PC-9 (cell line): Measurements from ENCODE around the gene MTFMT. TPM values are rescaled to one million over a fixed set of nuclear protein-coding genes. Genes with fewer than 3 reads are reported as not detected.

Experiments used
- BruUV-seq: library from RNA; stranded (reverse); fragments of 400-500 nt; replicated peaks from 2 replicates; lab custom pipeline; 2021; lab: Mats Ljungman, UMichigan
- CTCF ChIA-PET: fragments of 300-600 bp; sonication (Branson Sonifier 250); formaldehyde crosslinking; loops from one replicate; lab custom pipeline; 2022; ENCODE audit warnings: antibody characterized with exemption; lab: Charles Lee
- POLR2A ChIA-PET: fragments of 300-600 bp; sonication (Branson Sonifier 250); formaldehyde crosslinking; loops from one replicate; lab custom pipeline; 2022; ENCODE audit warnings: antibody characterized with exemption; ENCODE audit not compliant: unreplicated experiment; lab: Charles Lee
- DNase-seq, 2 experiments: peaks; one replicate each; pipeline versions ENCODE4 v3.0.0 to v3.0.0-alpha.2; 2015 to 2022; ENCODE audit warnings: mixed read lengths in 1 of 2
- H2AFZ ChIP-seq: fragments of 200-600 bp; sonication (generic); 2 replicates; pipeline ENCODE4 v1.8.1; 2017; ENCODE audit warnings: antibody characterized with exemption
- H3F3A ChIP-seq: fragments of 200-600 bp; sonication (generic); 2 replicates; pipeline ENCODE4 v1.8.1; 2017; ENCODE audit warnings: antibody characterized with exemption, mild to moderate bottlenecking, low read depth; ENCODE audit not compliant: insufficient read depth
- H3K27ac ChIP-seq: fragments of 200-600 bp; sonication (generic); 2 replicates; pipeline ENCODE4 v1.6.1; 2016; ENCODE audit warnings: mixed run types
- H3K27me3 ChIP-seq: fragments of 200-600 bp; sonication (generic); 2 replicates; pipeline ENCODE4 v1.6.1; 2016; ENCODE audit warnings: low read depth, mixed run types; ENCODE audit not compliant: insufficient read depth
- H3K36me3 ChIP-seq: fragments of 200-600 bp; sonication (generic); 2 replicates; pipeline ENCODE4 v1.6.1; 2016; ENCODE audit warnings: low read depth, mixed run types
- H3K4me1 ChIP-seq: fragments of 200-600 bp; sonication (generic); replicated peaks from 2 replicates; pipeline ENCODE4 v1.6.1; 2016; ENCODE audit warnings: mixed run types; ENCODE audit not compliant: insufficient read depth
- H3K4me2 ChIP-seq: fragments of 200-600 bp; sonication (generic); 2 replicates; pipeline ENCODE4 v1.6.1; 2017; ENCODE audit warnings: mixed run types
- H3K4me3 ChIP-seq: fragments of 200-600 bp; sonication (generic); 2 replicates; pipeline ENCODE4 v1.6.1; 2016; ENCODE audit warnings: mixed run types
- H3K79me2 ChIP-seq: fragments of 200-600 bp; sonication (generic); 2 replicates; pipeline ENCODE4 v1.6.1; 2017; ENCODE audit warnings: low read depth, mixed run types
- H3K9me2 ChIP-seq: fragments of 200-600 bp; sonication (generic); 2 replicates; pipeline ENCODE4 v1.8.1; 2017; ENCODE audit warnings: mild to moderate bottlenecking; ENCODE audit not compliant: insufficient read depth
- H3K9me3 ChIP-seq: fragments of 200-600 bp; sonication (generic); 2 replicates; pipeline ENCODE4 v1.8.1; 2016; ENCODE audit warnings: low read depth; ENCODE audit not compliant: insufficient read depth
- H4K20me1 ChIP-seq: fragments of 200-600 bp; sonication (generic); 2 replicates; pipeline ENCODE4 v1.8.1; 2017; ENCODE audit not compliant: insufficient read depth
- CTCF ChIP-seq: fragments of 200-600 bp; sonication (generic); conservative IDR thresholded peaks from 2 replicates; pipeline ENCODE4 v1.6.1; 2017; ENCODE audit warnings: mixed run types, antibody characterized with exemption, mild to moderate bottlenecking, moderate library complexity
- EZH2 ChIP-seq: fragments of 200-600 bp; sonication (generic); IDR thresholded peaks from 2 replicates; pipeline ENCODE4 v1.8.0; 2017; ENCODE audit warnings: antibody characterized with exemption, low read depth
- intact Hi-C: fragments of 100-400 bp; cut with micrococcal nuclease; formaldehyde crosslinking; loops from one replicate; pipeline ENCODE4 v1.10.0; 2022; ENCODE audit not compliant: unreplicated experiment
- total RNA-seq: library from RNA; stranded (reverse); gene quantifications from 2 replicates; pipeline ENCODE4 v1.2.3, GENCODE V29; 2021

MTFMT gene
- total RNA-seq, 1 experiment from 2014 or later, result 16.0 TPM

DNA sequence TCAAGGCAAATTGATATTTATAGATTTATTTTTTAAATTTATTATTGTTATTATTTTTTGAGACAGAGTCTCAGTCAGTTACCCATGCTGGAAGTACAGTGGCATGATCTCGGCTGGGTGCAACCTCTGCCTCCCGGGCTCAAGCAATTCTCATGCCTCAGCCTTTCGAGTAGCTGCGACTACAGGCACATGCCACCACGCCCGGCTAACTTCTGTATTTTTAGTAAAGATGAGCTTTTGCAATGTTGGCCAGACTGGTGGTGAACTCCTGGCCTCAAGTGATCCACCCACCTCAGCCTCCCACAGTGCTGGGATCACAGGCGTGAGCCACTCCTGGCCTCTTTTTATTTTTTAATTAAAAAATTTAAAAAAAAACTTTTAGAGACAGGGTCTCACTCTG lies 58.7 kb downstream of the MTFMT start:
- TF ChIP-seq EZH2 (no peak), CTCF (no peak)

DNA sequence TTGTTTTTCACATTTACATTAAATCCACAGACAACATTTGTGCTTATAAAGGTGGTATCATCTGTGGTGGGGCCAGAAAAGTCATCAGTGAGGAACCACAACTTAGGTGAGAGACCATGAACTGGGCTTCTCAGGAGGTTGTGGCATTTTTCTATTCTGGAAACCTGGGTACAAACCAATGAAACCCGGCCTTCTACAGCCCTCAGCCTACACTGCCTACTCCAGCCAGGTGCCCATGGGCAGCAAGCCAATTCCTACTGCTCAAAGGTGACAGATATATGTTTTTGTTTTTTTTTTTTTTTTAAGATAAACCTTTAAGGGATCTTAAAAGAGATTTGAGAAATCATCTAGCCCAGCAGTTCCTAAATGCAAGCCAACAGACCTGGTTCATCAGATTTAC lies 60.0 kb downstream of the MTFMT start:
- Histone ChIP-seq H3K27me3 (no peaks in the 10 kb centered on the region), H3K4me2 (no peak overlapping the region), H2AFZ (no peak overlapping the region), H3K4me1 (no peaks in the 10 kb centered on the region), H3K36me3 (peaks cover 5% of the 10 kb centered on the region; the same call in 1 of the 2 replicates), H3F3A (no peaks in the 10 kb centered on the region), H3K9me2 (no peaks in the 10 kb centered on the region), H3K4me3 (no peak overlapping the region), H4K20me1 (no peaks in the 10 kb centered on the region), H3K79me2 (no peaks in the 10 kb centered on the region), H3K27ac (no peak overlapping the region), H3K9me3 (no peaks in the 10 kb centered on the region)
- BruUV-seq, result no TSS peak
- ChIA-PET CTCF (no interaction called here), POLR2A (no interaction called here)
- TF ChIP-seq CTCF (no peak), EZH2 (no peak)
- intact Hi-C loops, result no loop called here
- DNase-seq, result no peak

More for the DNA sequence above, 58.7 kb downstream of the MTFMT start:
- DNase-seq, result no peak
- intact Hi-C loops, result no loop called here
- H2AFZ ChIP-seq, result no peak overlapping the region
- no peaks in the 10 kb centered on the region for H4K20me1 ChIP-seq
- BruUV-seq, result no TSS peak
- H3K36me3 ChIP-seq, result no peaks in the 10 kb centered on the region
- H3K9me2 ChIP-seq, result no peaks in the 10 kb centered on the region
- no peak overlapping the region for H3K27ac ChIP-seq
- no peak overlapping the region for H3K4me3 ChIP-seq
- no peaks in the 10 kb centered on the region for H3K79me2 ChIP-seq
- H3K4me1 ChIP-seq, result no peaks in the 10 kb centered on the region
- H3F3A ChIP-seq, result no peaks in the 10 kb centered on the region
- no peaks in the 10 kb centered on the region for H3K27me3 ChIP-seq
- ChIA-PET POLR2A (no interaction called here), CTCF (no interaction called here)
- H3K9me3 ChIP-seq, result no peaks in the 10 kb centered on the region
- H3K4me2 ChIP-seq, result no peak overlapping the region

GRCh38 chr15:64961013-64961412 lies 68.4 kb downstream of the MTFMT start:
- Histone ChIP-seq H4K20me1 (no peaks in the 10 kb centered on the region), H2AFZ (no peak overlapping the region), H3K27me3 (no peaks in the 10 kb centered on the region), H3K36me3 (peaks cover 9% of the 10 kb centered on the region; the same call in 1 of the 2 replicates), H3K27ac (no peak overlapping the region), H3K4me2 (no peak overlapping the region), H3K9me3 (no peaks in the 10 kb centered on the region), H3K9me2 (no peaks in the 10 kb centered on the region), H3K4me3 (no peak overlapping the region), H3F3A (no peaks in the 10 kb centered on the region), H3K4me1 (no peaks in the 10 kb centered on the region), H3K79me2 (no peaks in the 10 kb centered on the region)
- CTCF ChIA-PET, result no interaction called here
- TF ChIP-seq CTCF (no peak), EZH2 (no peak)
- POLR2A ChIA-PET, result no interaction called here
- intact Hi-C loops, result no loop called here
- DNase-seq, result no peak
- BruUV-seq, result no TSS peak
